Mammary epithelial cell (primary cell): Measurements from ENCODE around the gene COX7A2.

Source experiments
- CTCF ChIP-seq, 2 donors: IDR thresholded peaks in 1 of 2; conservative IDR thresholded peaks in 1 of 2; 2 replicates each; pipeline ENCODE4 v1.5.1; 2011 to 2012; ENCODE audit warnings: inconsistent platforms in 2 of 2, low read length in 2 of 2, mild to moderate bottlenecking in 2 of 2, control low read depth in 1 of 2, low read depth in 1 of 2; ENCODE audit not compliant: insufficient read depth in 1 of 2; ENCODE audit errors: extremely low read depth in 1 of 2
- EZH2 ChIP-seq: IDR thresholded peaks from 2 replicates; pipeline ENCODE4 v1.6.1; 2012; ENCODE audit warnings: low read length, inconsistent platforms, borderline replicate concordance

GRCh38 chr6:75201021-75201420 is 42.6 kb downstream of the COX7A2 start:
- TF ChIP-seq CTCF (conservative IDR thresholded peaks at IDR 0.05 in 1 of 2, IDR thresholded peaks at IDR 0.05 in 1 of 2; ENCODE audit: extremely low read depth in 1 of 2, insufficient read depth in 1 of 2, low read depth in 1 of 2, low read length in 2 of 2) (no peak), EZH2 (no peak)
